Right lobe of liver (tissue), 6 donors: ENCODE results near the gene TGFB1I1. TPM values are rescaled to one million over a fixed set of nuclear protein-coding genes. Genes with fewer than 3 reads are reported as not detected.
"Not testable (repeated sequence)": the region's sequence is repeated elsewhere in the genome, so short reads cannot be mapped to it uniquely, and the experiment has no call there.

Experiments used
- ATAC-seq, 4 donors: fragments of 200-7000 bp; cut with Tn5 transposase; one replicate each; pipeline ENCODE4 v1.9.1; 2020; ENCODE audit warnings: mild to moderate bottlenecking in 4 of 4, moderate library complexity in 4 of 4
- DNase-seq, 3 donors: peaks; one replicate each; pipeline ENCODE4 v3.0.0-alpha.2; 2020
- H3K27ac ChIP-seq, 3 donors: fragments of 200-600 bp; one replicate each; pipeline ENCODE4 v1.8.0; 2022
- H3K27me3 ChIP-seq, 2 donors: fragments of 200-600 bp; one replicate each; pipeline ENCODE4 v1.8.0; 2022
- H3K36me3 ChIP-seq, 4 donors: fragments of 200-600 bp; sonication (generic) in 1 of 4; one replicate each; pipeline versions ENCODE4 v1.5.1 to v1.8.0; 2017 to 2022; ENCODE audit warnings: control low read depth in 1 of 4
- H3K4me1 ChIP-seq, 4 donors: fragments of 200-600 bp; sonication (generic) in 1 of 4; one replicate each; pipeline versions ENCODE4 v1.5.1 to v1.8.0; 2017 to 2022; ENCODE audit warnings: control low read depth in 1 of 4
- H3K4me3 ChIP-seq, 3 donors: fragments of 200-600 bp; one replicate each; pipeline ENCODE4 v1.8.0; 2022
- H3K9me3 ChIP-seq, 4 donors: fragments of 200-600 bp; sonication (generic) in 1 of 4; one replicate each; pipeline versions ENCODE4 v1.5.1 to v1.8.0; 2017 to 2022; ENCODE audit warnings: control low read depth in 1 of 4
- CTCF ChIP-seq, 4 donors: fragments of 200-600 bp in 3 of 4; fragments of 450-650 bp in 1 of 4; IDR thresholded peaks; one replicate each; pipeline versions ENCODE4 v1.5.1 to v1.8.0; 2016 to 2022; ENCODE audit warnings: antibody characterized with exemption in 4 of 4, mild to moderate bottlenecking in 2 of 4
- POLR2A ChIP-seq: fragments of 450-650 bp; IDR thresholded peaks from one replicate; pipeline ENCODE4 v1.6.1; 2017; ENCODE audit warnings: antibody characterized with exemption, mild to moderate bottlenecking
- WGBS: methylation state at CpG from one replicate; pipeline ENCODE4 v1.1.6; 2018; ENCODE audit warnings: low coverage, low lambda C conversion rate; ENCODE audit not compliant: insufficient coverage; ENCODE audit errors: missing lambda C conversion rate; 5-methylcytosine and 5-hydroxymethylcytosine counted together
- intact Hi-C, 2 donors: fragments of 100-400 bp; cut with DNase I; formaldehyde crosslinking; loops; one replicate each; pipeline versions ENCODE4 v1.11.2 to v1.14.1; 2022
- total RNA-seq, 6 experiments: library from RNA; depleted of rRNA in 2 of 6; stranded (reverse); fragments of >200 nt in 2 of 6; fragmentation: NEBNext Ultra II Directional in 3 of 6; extraction: Animal tissue kit (Norgen Biotek cat#: 25700) in 3 of 6; gene quantifications; one replicate each; pipeline versions ENCODE4 v1.1.0 to v1.2.4, GENCODE V29; 2016 to 2023
- donor health status: DM: no; HTN: yes; CAD: no.
- donor health status: DM: no; HTN: no; CAD: no.
- donor health status: DM: no; HTN: no; CAD: no.
- donor health status: DM: no; HTN: yes; CAD: no.
- donor health status: DM: no; HTN: yes; CAD: no.

TGFB1I1 gene
- total RNA-seq, 6 experiments from 2014 or later = 1.9 to 7.9 (median 6.7) TPM

GRCh38 chr16:31521368-31521767 is 49.4 kb downstream of the TGFB1I1 start:
- 78% methylated on average over 3 of the region's 3 CpGs for WGBS
- intact Hi-C loops = no loop called here
- Histone ChIP-seq H3K4me1 (no peaks in the 10 kb centered on the region), H3K27me3 (no peaks in the 10 kb centered on the region), H3K27ac (no peak overlapping the region), H3K36me3 (no peaks in the 10 kb centered on the region), H3K4me3 (no peak overlapping the region), H3K9me3 (no peaks in the 10 kb centered on the region)
- no peak for DNase-seq
- no peak for ATAC-seq
- TF ChIP-seq POLR2A (no peak), CTCF (IDR thresholded peaks at IDR 0.05) (no peak)

- DNase-seq (no peak), ATAC-seq (no peak)
- Histone ChIP-seq H3K4me3 (no peak overlapping the region), H3K9me3 (no peaks in the 10 kb centered on the region), H3K36me3 (no peaks in the 10 kb centered on the region), H3K4me1 (no peaks in the 10 kb centered on the region), H3K27me3 (no peaks in the 10 kb centered on the region), H3K27ac (no peak overlapping the region)
- intact Hi-C loops = no loop called here
- no peak for TF ChIP-seq POLR2A
- no peak for TF ChIP-seq CTCF (IDR thresholded peaks at IDR 0.05)
- 77% methylated on average over 4 of the region's 6 CpGs for WGBS
Measured at GRCh38 chr16:31522071-31522470, 50.1 kb downstream of the TGFB1I1 start.

DNA sequence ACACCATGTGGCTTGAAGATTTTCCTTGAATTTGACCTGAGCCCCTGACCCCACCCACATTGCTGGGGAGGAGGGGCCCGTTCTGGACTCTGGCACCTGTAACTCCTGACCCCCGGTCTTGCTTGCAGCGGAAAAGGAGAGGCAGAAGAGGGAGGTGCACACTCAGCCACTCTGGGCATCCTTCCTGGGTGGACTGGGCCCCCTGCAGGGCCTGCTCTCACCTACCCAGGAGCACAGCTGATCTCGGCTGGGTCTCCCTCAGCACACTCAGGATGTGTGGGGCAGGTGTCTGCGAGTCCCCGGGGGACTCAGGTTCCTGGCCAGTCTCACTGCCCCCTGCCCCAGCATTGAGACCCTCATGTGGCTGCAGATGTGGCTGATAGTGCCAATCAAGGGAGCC is 51.8 kb downstream of the TGFB1I1 start:
- H3K4me3 ChIP-seq, H3K27me3 ChIP-seq, DNase-seq, intact Hi-C loops, H3K36me3 ChIP-seq, H3K9me3 ChIP-seq, H3K4me1 ChIP-seq, H3K27ac ChIP-seq: not testable (repeated sequence)
- peak in 1 of 4 donors; percentile 35 for ATAC-seq
- no CpG with 5 or more reads among the region's 6 CpGs for WGBS

DNA sequence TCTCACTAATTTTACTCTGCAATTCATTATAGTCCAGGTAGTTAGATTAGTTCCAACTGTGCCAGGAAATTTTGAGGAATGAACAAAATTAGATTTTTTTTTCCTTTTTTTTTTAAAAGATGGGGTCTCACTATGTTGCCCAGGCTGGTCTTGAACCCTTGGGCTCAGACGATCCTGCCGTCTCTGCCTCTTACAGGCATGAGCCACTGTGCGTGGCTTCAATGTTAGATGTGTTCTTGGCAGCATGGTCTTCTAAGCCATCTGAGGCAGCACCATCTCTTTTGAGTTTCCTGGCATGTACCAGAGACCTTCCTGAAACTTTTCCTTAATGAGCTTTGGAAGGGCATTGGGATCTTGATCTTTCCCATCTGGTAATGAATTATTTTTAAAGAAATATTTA is 53.2 kb downstream of the TGFB1I1 start:
- no peak overlapping the region for H3K4me3 ChIP-seq

More for the DNA sequence above, 53.2 kb downstream of the TGFB1I1 start:
- H3K27me3 ChIP-seq = no peaks in the 10 kb centered on the region
- H3K4me1 ChIP-seq = no peaks in the 10 kb centered on the region
- no peaks in the 10 kb centered on the region for H3K9me3 ChIP-seq
- ATAC-seq (no peak), DNase-seq (no peak)
- 53% methylated on average over 2 of the region's 3 CpGs for WGBS
- TF ChIP-seq CTCF (IDR thresholded peaks at IDR 0.05) = no peak
- TF ChIP-seq POLR2A = no peak
- intact Hi-C loops = no loop called here
- H3K36me3 ChIP-seq = no peaks in the 10 kb centered on the region
- H3K27ac ChIP-seq = no peak overlapping the region

Other genes with a start within 250 kb of the TGFB1I1 start
- gene ITGAM, start 212.2 kb upstream of the TGFB1I1 start, total RNA-seq = 10 to 100 TPM in 1 of 6 experiments, 1 to 10 TPM in 5; 2.7 to 11.6 (median 4.3) TPM
- gene ITGAX, start 117.0 kb upstream of the TGFB1I1 start, total RNA-seq = 10 to 100 TPM in 1 of 6 experiments, 1 to 10 TPM in 5; 2.0 to 15.3 (median 5.2) TPM
- 1 to 10 TPM in 1 of 6 experiments, under 1 TPM in 3, not detected in 2; 0.13 to 2.0 (median 0.69) TPM for gene ITGAD, start 78.8 kb upstream of the TGFB1I1 start, total RNA-seq
- gene COX6A2, start 43.8 kb upstream of the TGFB1I1 start, total RNA-seq = 1 to 10 TPM in 4 of 6 experiments, not detected in 2; 4.1 to 6.0 (median 4.6) TPM
- under 1 TPM; 0.19 to 0.68 (median 0.36) TPM for gene ZNF843, start 29.4 kb upstream of the TGFB1I1 start, total RNA-seq
- gene ARMC5, start 12.7 kb upstream of the TGFB1I1 start, total RNA-seq = 10 to 100 TPM in 3 of 6 experiments, 1 to 10 TPM in 3; 3.9 to 20.9 (median 11.0) TPM
- gene SLC5A2, start 11.0 kb downstream of the TGFB1I1 start, total RNA-seq = under 1 TPM in 3 of 6 experiments, not detected in 3; 0.07 to 0.14 (median 0.12) TPM
- gene RUSF1, start 36.2 kb downstream of the TGFB1I1 start, total RNA-seq = 10 to 100 TPM; 35.8 to 70.3 (median 54.5) TPM
- 1 to 10 TPM in 3 of 6 experiments, under 1 TPM in 1, not detected in 2; 0.95 to 7.3 (median 3.0) TPM for gene AHSP, start 55.7 kb downstream of the TGFB1I1 start, total RNA-seq